Ammon's horn (tissue), 1 donor: ENCODE measurements around the gene WDR38.
"Not testable (repeated sequence)": the region's sequence is repeated elsewhere in the genome, so short reads cannot be mapped to it uniquely, and the experiment has no call there.

Experiments
- DNase-seq: peaks from one replicate; pipeline ENCODE4 v3.0.0-alpha.2; 2016; ENCODE audit warnings: low spot score

The WDR38 gene

GRCh38 chr9:124831642-124832364, 21.5 kb upstream of the WDR38 start:
- no peak for DNase-seq

- no peak for DNase-seq
These were observed 18.7 kb upstream of the WDR38 start for GRCh38 chr9:124834591-124834990.

- DNase-seq, result no peak
These were observed 18.2 kb upstream of the WDR38 start for GRCh38 chr9:124835026-124835557.

GRCh38 chr9:124838132-124838531, 15.1 kb upstream of the WDR38 start:
- not testable (repeated sequence) for DNase-seq

GRCh38 chr9:124838567-124839275, 14.5 kb upstream of the WDR38 start:
- DNase-seq, result not testable (repeated sequence)

GRCh38 chr9:124839612-124840299, 13.5 kb upstream of the WDR38 start:
- no peak for DNase-seq

GRCh38 chr9:124840300-124840833, 12.9 kb upstream of the WDR38 start:
- DNase-seq, result no peak

GRCh38 chr9:124841075-124841821, 12.0 kb upstream of the WDR38 start:
- no peak for DNase-seq

- DNase-seq, result no peak
These were observed 9.7 kb upstream of the WDR38 start for GRCh38 chr9:124843456-124844034.

- DNase-seq, result no peak
These were observed 9.0 kb upstream of the WDR38 start for GRCh38 chr9:124844291-124844690.

GRCh38 chr9:124846467-124846866, 6.8 kb upstream of the WDR38 start:
- not testable (repeated sequence) for DNase-seq

GRCh38 chr9:124846969-124847368, 6.3 kb upstream of the WDR38 start:
- DNase-seq, result no peak

GRCh38 chr9:124849801-124850200, 3.5 kb upstream of the WDR38 start:
- no peak for DNase-seq

- no peak for DNase-seq
These were observed 985 bp upstream of the WDR38 start for GRCh38 chr9:124852121-124852828.

- no peak for DNase-seq
These were observed 414 bp downstream of the WDR38 start for GRCh38 chr9:124853605-124854143.

- DNase-seq, result no peak
These were observed 901 bp downstream of the WDR38 start for GRCh38 chr9:124854161-124854560.

GRCh38 chr9:124854822-124855221, 1.6 kb downstream of the WDR38 start:
- DNase-seq, result no peak

GRCh38 chr9:124855566-124855943, 2.3 kb downstream of the WDR38 start:
- no peak for DNase-seq

- no peak for DNase-seq
These were observed 2.9 kb downstream of the WDR38 start for GRCh38 chr9:124855944-124856765.
